Measurements from ENCODE around the gene EPX.

Gene EPX

GRCh38 chr17:58242171-58242784 is 49.8 kb downstream of the EPX start:
- no peak overlapping the region for H3K4me3 ChIP-seq (ENCODE audit: low read depth, low read length)
- no peak for TF ChIP-seq CTCF (IDR thresholded peaks at IDR 0.05; ENCODE audit: low read depth, low read length, missing control alignments)
- DNase-seq (ENCODE audit: low read depth), result no peak

GRCh38 chr17:58244963-58245362 is 52.4 kb downstream of the EPX start:
- TF ChIP-seq CTCF (IDR thresholded peaks at IDR 0.05; ENCODE audit: low read depth, low read length, missing control alignments), result no peak
- no peak overlapping the region for H3K4me3 ChIP-seq (ENCODE audit: low read depth, low read length)
- no peak for DNase-seq (ENCODE audit: low read depth)

DNA sequence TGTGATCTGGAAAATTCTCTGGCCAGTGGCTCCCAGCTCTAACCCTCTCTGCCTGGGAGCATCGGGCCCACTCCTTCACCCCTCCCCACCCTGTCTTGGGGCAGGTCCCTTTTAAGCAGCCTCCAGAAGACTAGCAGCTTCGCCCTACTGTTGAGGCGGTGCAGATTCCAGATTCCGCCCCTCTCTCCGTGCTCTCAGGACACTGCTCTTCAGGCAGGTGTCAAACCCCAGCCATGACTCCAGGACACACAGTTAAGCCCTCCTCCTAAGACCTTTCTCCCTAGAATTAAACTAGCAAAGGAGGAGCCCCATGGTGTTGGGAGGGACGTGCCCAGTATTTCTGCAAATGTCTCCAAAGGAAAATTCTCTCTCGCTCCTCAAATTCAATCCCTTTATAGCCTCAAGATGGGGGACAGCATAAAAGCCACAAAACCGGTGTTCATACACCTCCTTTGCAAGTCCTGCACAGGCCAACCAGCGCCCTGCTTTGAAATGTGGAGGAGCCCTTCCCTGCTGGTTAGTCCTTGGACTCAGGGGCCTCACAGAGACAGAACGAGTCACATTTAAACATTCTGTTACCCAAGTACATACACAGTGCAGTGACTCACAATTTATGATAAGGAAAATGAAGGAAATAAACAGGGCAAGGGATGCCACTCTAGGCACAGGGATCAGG is 53.0 kb downstream of the EPX start:
- no peak for TF ChIP-seq CTCF (IDR thresholded peaks at IDR 0.05; ENCODE audit: low read depth, low read length, missing control alignments)

GRCh38 chr17:58246104-58246740 is 53.7 kb downstream of the EPX start:
- H3K4me3 ChIP-seq (ENCODE audit: low read depth, low read length), result no peak overlapping the region
- DNase-seq (ENCODE audit: low read depth), result no peak
- no peak for TF ChIP-seq CTCF (IDR thresholded peaks at IDR 0.05; ENCODE audit: low read depth, low read length, missing control alignments)

More for the DNA sequence above, 53.0 kb downstream of the EPX start:
- no peak for DNase-seq (ENCODE audit: low read depth)
- no peak overlapping the region for H3K4me3 ChIP-seq (ENCODE audit: low read depth, low read length)

DNA sequence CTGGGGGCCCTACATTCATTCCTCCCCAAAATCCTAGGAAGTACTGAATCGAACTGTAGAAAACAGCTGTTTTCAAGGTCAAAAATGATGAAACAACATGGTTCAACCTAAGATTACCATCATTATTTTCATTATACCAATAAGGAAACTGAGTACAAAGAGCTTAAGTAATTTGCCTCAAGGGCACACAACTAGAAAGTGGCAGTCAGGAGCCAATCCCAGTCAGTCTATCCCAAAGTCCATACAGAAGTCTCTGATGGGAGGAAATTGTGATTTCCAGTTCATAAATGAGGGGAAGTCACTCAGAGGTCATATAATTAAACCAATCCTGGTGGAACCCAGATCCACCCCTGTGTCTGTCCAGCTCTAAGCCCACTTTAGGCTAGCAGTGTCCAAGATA is 54.3 kb downstream of the EPX start:
- TF ChIP-seq CTCF (IDR thresholded peaks at IDR 0.05; ENCODE audit: low read depth, low read length, missing control alignments), result no peak

DNA sequence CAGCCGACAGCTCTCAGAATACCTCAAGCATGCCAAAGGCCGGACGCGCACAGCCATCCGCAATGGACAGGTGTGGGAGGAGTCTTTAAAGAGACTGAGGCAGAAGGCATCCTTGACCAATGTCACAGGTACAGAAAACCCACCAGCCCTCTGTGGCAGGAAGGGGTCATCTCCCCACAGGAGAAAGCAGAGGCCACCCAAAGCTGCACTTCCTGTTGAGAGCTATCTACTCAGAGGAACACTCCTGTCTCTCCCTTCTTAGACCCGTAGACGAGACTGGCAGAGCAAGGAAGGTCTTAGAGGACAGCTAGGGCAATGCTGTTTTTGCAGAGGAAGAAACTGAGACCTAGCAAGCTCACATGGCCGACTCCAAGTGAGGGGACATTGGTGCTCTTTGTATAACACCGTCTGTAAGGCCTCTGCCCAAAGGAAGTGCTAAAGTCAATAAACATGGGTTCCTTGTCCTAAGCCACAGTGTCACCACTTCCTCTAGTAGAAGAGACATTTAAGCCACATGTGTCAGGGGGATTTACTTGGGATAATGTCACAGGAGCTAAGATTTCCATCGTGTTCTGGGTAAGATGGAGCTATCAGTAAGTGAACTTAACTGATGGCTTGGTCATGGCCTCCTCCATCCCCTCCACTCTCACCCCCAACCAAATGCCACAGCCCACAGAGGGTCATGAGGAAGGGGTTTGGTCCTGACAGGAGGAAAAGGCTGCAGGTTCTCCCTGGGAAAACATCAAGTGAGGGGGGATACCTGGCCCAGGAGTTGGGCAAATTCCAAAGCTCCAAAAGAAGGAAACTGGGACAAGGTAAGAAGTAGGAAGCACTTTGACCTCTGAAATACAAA is 55.2 kb downstream of the EPX start:
- H3K4me3 ChIP-seq (ENCODE audit: low read depth, low read length), result no peak overlapping the region
- no peak for DNase-seq (ENCODE audit: low read depth)
- no peak for TF ChIP-seq CTCF (IDR thresholded peaks at IDR 0.05; ENCODE audit: low read depth, low read length, missing control alignments)

More for the DNA sequence above, 54.3 kb downstream of the EPX start:
- H3K4me3 ChIP-seq (ENCODE audit: low read depth, low read length), result no peak overlapping the region
- no peak for DNase-seq (ENCODE audit: low read depth)

Measured in GM12864 (cell line).